HG03064 (cell line): ENCODE measurements around the gene CDKN3.
"Not testable (repeated sequence)": the region's sequence is repeated elsewhere in the genome, so short reads cannot be mapped to it uniquely, and the experiment has no call there.

Experiments
- ATAC-seq: cut with Tn5 transposase; IDR thresholded peaks from one replicate; pipeline ENCODE4 v1.9.1; 2021; ENCODE audit warnings: low read depth; ENCODE audit not compliant: unreplicated experiment

CDKN3 gene

GRCh38 chr14:54369343-54369742 is 27.5 kb upstream of the CDKN3 start:
- ATAC-seq: no peak

GRCh38 chr14:54370323-54371198 is 26.2 kb upstream of the CDKN3 start:
- ATAC-seq: no peak

GRCh38 chr14:54374117-54374884 is 22.5 kb upstream of the CDKN3 start:
- ATAC-seq: no peak

GRCh38 chr14:54377501-54377900 is 19.3 kb upstream of the CDKN3 start:
- no peak for ATAC-seq

GRCh38 chr14:54378893-54379292 is 17.9 kb upstream of the CDKN3 start:
- ATAC-seq: not testable (repeated sequence)

GRCh38 chr14:54380558-54380957 is 16.2 kb upstream of the CDKN3 start:
- ATAC-seq: not testable (repeated sequence)

- ATAC-seq: no peak
Measured at GRCh38 chr14:54381821-54382220, 15.0 kb upstream of the CDKN3 start.

- no peak for ATAC-seq
Measured at GRCh38 chr14:54383835-54384234, 13.0 kb upstream of the CDKN3 start.

- ATAC-seq: no peak
Measured at GRCh38 chr14:54385556-54385955, 11.3 kb upstream of the CDKN3 start.

- no peak for ATAC-seq
Measured at GRCh38 chr14:54387328-54387727, 9.5 kb upstream of the CDKN3 start.

- ATAC-seq: no peak
Measured at GRCh38 chr14:54392131-54392859, 4.5 kb upstream of the CDKN3 start.

- not testable (repeated sequence) for ATAC-seq
Measured at GRCh38 chr14:54392986-54393884, 3.6 kb upstream of the CDKN3 start.

GRCh38 chr14:54394596-54394995 is 2.2 kb upstream of the CDKN3 start:
- no peak for ATAC-seq

GRCh38 chr14:54395284-54395683 is 1.5 kb upstream of the CDKN3 start:
- ATAC-seq: no peak

GRCh38 chr14:54395716-54396115 is 1.1 kb upstream of the CDKN3 start:
- ATAC-seq: no peak

GRCh38 chr14:54396183-54396492 is 669 bp upstream of the CDKN3 start:
- ATAC-seq: no peak

GRCh38 chr14:54399560-54399959 is 2.8 kb downstream of the CDKN3 start:
- no peak for ATAC-seq

- not testable (repeated sequence) for ATAC-seq
Measured at GRCh38 chr14:54403401-54404005, 6.7 kb downstream of the CDKN3 start.

GRCh38 chr14:54410215-54410614 is 13.4 kb downstream of the CDKN3 start:
- ATAC-seq: no peak

- ATAC-seq: no peak
Measured at GRCh38 chr14:54411371-54411770, 14.6 kb downstream of the CDKN3 start.
